GM23248 (cell line): Measurements from ENCODE around the gene RBM8A. TPM values are rescaled to one million over a fixed set of nuclear protein-coding genes. Genes with fewer than 3 reads are reported as not detected.

Source experiments
- DNase-seq: peaks from one replicate; pipeline ENCODE4 v3.0.0-alpha.2; 2015
- H2AFZ ChIP-seq: fragments of 200-600 bp; sonication (generic); 2 replicates; pipeline ENCODE4 v1.6.1; 2016; ENCODE audit warnings: antibody characterized with exemption
- H3F3A ChIP-seq: fragments of 200-600 bp; sonication (generic); 2 replicates; pipeline ENCODE4 v1.6.1; 2016; ENCODE audit warnings: mild to moderate bottlenecking, antibody characterized with exemption, mixed run types; ENCODE audit not compliant: insufficient read depth
- H3K27ac ChIP-seq: fragments of 200-600 bp; sonication (generic); 2 replicates; pipeline ENCODE4 v1.5.1; 2016; ENCODE audit warnings: mild to moderate bottlenecking
- H3K27me3 ChIP-seq: fragments of 200-600 bp; sonication (generic); replicated peaks from 2 replicates; pipeline ENCODE4 v1.6.1; 2016; ENCODE audit warnings: mild to moderate bottlenecking; ENCODE audit not compliant: insufficient read depth
- H3K36me3 ChIP-seq: fragments of 200-600 bp; sonication (generic); 2 replicates; pipeline ENCODE4 v1.6.1; 2016; ENCODE audit warnings: low read depth, mild to moderate bottlenecking
- H3K4me1 ChIP-seq: fragments of 200-600 bp; sonication (generic); 2 replicates; pipeline ENCODE4 v1.6.1; 2016; ENCODE audit warnings: mild to moderate bottlenecking; ENCODE audit not compliant: insufficient read depth
- H3K4me2 ChIP-seq: fragments of 200-600 bp; sonication (generic); one replicate; pipeline ENCODE4 v1.6.1; 2016; ENCODE audit warnings: mild to moderate bottlenecking; ENCODE audit not compliant: unreplicated experiment
- H3K4me3 ChIP-seq: fragments of 200-600 bp; sonication (generic); 2 replicates; pipeline ENCODE4 v1.5.1; 2016; ENCODE audit warnings: mild to moderate bottlenecking
- H3K79me2 ChIP-seq: fragments of 200-600 bp; sonication (generic); 2 replicates; pipeline ENCODE4 v1.6.1; 2016; ENCODE audit warnings: mild to moderate bottlenecking; ENCODE audit not compliant: insufficient read depth
- H3K9ac ChIP-seq: fragments of 200-600 bp; sonication (generic); 2 replicates; pipeline ENCODE4 v1.6.1; 2016; ENCODE audit warnings: mild to moderate bottlenecking
- H3K9me2 ChIP-seq: fragments of 200-600 bp; sonication (generic); 2 replicates; pipeline ENCODE4 v1.6.1; 2016; ENCODE audit warnings: mixed run types, mild to moderate bottlenecking, moderate library complexity; ENCODE audit not compliant: insufficient read depth
- H3K9me3 ChIP-seq: fragments of 200-600 bp; sonication (generic); one replicate; pipeline ENCODE4 v1.6.1; 2017; ENCODE audit warnings: low read depth
- H4K20me1 ChIP-seq: fragments of 200-600 bp; sonication (generic); 2 replicates; pipeline ENCODE4 v1.6.0; 2016; ENCODE audit not compliant: insufficient read depth
- EZH2 ChIP-seq: fragments of 200-600 bp; sonication (generic); IDR thresholded peaks from 2 replicates; pipeline ENCODE4 v1.6.1; 2018; ENCODE audit warnings: antibody characterized with exemption, mild to moderate bottlenecking; ENCODE audit not compliant: insufficient read depth, poor library complexity, severe bottlenecking
- EZH2phosphoT487 ChIP-seq: fragments of 200-600 bp; sonication (generic); IDR thresholded peaks from 2 replicates; pipeline ENCODE4 v1.6.1; 2018; ENCODE audit warnings: antibody characterized with exemption, moderate library complexity, mild to moderate bottlenecking, low read depth; ENCODE audit not compliant: insufficient read depth
- WGBS, 2 experiments: methylation state at CpG; one replicate each; pipeline ENCODE4 v1.1.6; 2015 to 2017; ENCODE audit warnings: low lambda C conversion rate in 2 of 2, low coverage in 1 of 2; ENCODE audit errors: missing lambda C conversion rate in 2 of 2; 5-methylcytosine and 5-hydroxymethylcytosine counted together
- in situ Hi-C: fragments of 300-500 bp; cut with MboI; formaldehyde crosslinking; loops from 2 replicates; pipeline ENCODE4 v1.15.0; 2020
- polyA plus RNA-seq: library from polyadenylated mRNA; unstranded; fragments of >200 nt; fragmentation: Nextera tagmentation; extraction: Ambion mirVana; gene quantifications from 2 replicates; pipeline ENCODE4 v1.2.1, GENCODE V29; 2016
- total RNA-seq: library from RNA; depleted of rRNA; stranded (reverse); fragments of >200 nt; shearing (Covaris generic); gene quantifications from 2 replicates; pipeline ENCODE4 v1.2.3, GENCODE V29; 2014; rRNA removed

Gene RBM8A
- total RNA-seq (112 and 127 TPM in 2 replicates), polyA plus RNA-seq (204 and 210 TPM in 2 replicates)

DNA sequence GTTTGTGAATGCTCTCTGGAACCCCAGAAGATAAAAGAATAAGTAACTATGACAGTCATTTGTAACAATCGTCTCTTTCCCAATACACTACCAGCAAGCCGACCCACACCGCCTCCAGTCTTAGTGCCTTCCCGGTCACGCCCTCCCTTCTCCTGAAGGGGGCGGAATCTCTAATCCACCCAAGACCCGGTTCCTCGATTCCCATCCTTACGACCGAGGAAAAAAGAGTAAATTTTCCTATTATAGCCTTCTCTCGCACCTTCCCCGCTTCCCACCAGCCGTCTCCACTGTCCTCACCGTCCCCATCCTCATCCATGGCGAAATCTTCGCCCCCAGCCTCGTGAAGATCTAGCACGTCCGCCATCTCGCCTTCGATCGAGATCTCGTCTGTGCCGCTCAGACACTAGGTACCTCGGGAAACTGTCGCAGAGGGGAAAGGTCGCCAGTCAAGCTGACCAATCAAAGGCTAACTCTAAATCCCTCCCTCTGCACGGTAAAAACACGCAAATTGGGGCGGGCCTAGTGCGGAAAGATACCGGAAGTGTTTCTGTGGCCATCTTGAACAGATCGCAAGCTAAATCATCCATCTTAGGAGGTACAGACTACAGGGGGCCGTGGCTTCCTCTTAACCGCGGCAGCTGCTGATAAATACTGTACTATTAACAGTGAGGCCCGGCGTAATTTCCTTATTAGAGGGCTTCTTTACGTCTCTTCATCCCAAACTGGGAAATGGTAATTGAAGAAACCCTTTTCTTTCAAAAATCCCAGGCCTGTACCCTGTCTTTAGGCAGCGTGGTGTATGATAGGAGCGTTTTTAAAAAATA, at the start of gene RBM8A:
RBM8A (minus strand) TSS at position 422 of the 824 bp plus-strand sequence; CDS start at position 364, 58 bp downstream.
- H3K4me1 ChIP-seq: peaks cover 8% of the 10 kb centered on the region
- no peaks in the 10 kb centered on the region for H4K20me1 ChIP-seq
- TF ChIP-seq EZH2: no peak
- TF ChIP-seq EZH2phosphoT487: no peak
- H3K79me2 ChIP-seq: peaks cover 24% of the 10 kb centered on the region
- peak within 1 kb of the TSS; percentile 98 for H3K9ac ChIP-seq
- peak within 1 kb of the TSS; percentile 99 for H3K4me3 ChIP-seq
- in situ Hi-C loops: no loop called here
- no peaks in the 10 kb centered on the region for H3K27me3 ChIP-seq
- peak within 1 kb of the TSS; percentile 93 for H3K27ac ChIP-seq
- peaks cover 26% of the 10 kb centered on the region for H3F3A ChIP-seq
- peak within 1 kb of the TSS; percentile 92 for H3K4me2 ChIP-seq
- WGBS, 2 experiments: 0 to 1% methylated on average over 41 of the region's 41 CpGs
- no peaks in the 10 kb centered on the region for H3K9me2 ChIP-seq
- H3K9me3 ChIP-seq: no peaks in the 10 kb centered on the region
- H2AFZ ChIP-seq: peak within 1 kb of the TSS; percentile 80
- DNase-seq: peak; percentile 99
- H3K36me3 ChIP-seq: peaks cover 9% of the 10 kb centered on the region

DNA sequence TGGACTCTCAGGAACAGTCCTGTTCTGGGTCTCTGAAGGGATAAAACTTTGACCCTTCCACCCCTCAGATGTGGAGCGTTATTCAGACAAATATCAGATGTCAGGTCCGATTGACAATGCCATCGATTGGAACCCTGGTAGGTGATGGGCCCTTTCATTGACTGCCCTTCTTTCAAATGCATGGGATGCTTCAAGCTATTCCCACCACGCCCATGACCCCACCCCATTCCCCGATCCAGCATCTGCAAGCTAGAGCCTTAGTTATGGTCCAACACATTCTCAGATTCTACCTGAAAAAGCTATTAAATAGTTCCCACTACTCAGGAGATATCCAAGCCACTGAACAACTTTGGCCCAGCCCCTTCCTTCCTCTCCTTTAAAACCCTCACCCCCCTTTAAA, 49.7 kb upstream of the RBM8A start:
- Histone ChIP-seq H3K27ac (no peak overlapping the region), H4K20me1 (no peaks in the 10 kb centered on the region), H3K27me3 (no peaks in the 10 kb centered on the region), H3K79me2 (no peaks in the 10 kb centered on the region), H3K4me3 (no peak overlapping the region), H3K9ac (no peak overlapping the region), H3K4me2 (no peak overlapping the region), H3F3A (peaks cover 28% of the 10 kb centered on the region), H3K9me3 (no peaks in the 10 kb centered on the region), H2AFZ (peak overlapping the region; percentile 80), H3K9me2 (no peaks in the 10 kb centered on the region), H3K36me3 (no peaks in the 10 kb centered on the region), H3K4me1 (peaks cover 30% of the 10 kb centered on the region)
- no peak for TF ChIP-seq EZH2
- no peak for TF ChIP-seq EZH2phosphoT487
- in situ Hi-C loops: no loop called here
- no peak for DNase-seq
- WGBS, 2 experiments: 56 to 59% methylated on average over 5 of the region's 5 CpGs

GRCh38 chr1:145975216-145975615, 47.9 kb upstream of the RBM8A start:
- in situ Hi-C loops: no loop called here
- no peak for DNase-seq
- H3K36me3 ChIP-seq: no peaks in the 10 kb centered on the region
- H4K20me1 ChIP-seq: no peaks in the 10 kb centered on the region
- H3K4me2 ChIP-seq: no peak overlapping the region
- H3K4me3 ChIP-seq: no peak overlapping the region
- no peak overlapping the region for H3K27ac ChIP-seq
- 73 to 77% methylated on average over 4 of the region's 4 CpGs for WGBS, 2 experiments
- no peak overlapping the region for H3K9ac ChIP-seq
- H3K9me3 ChIP-seq: no peaks in the 10 kb centered on the region
- no peaks in the 10 kb centered on the region for H3K27me3 ChIP-seq
- H3F3A ChIP-seq: peaks cover 24% of the 10 kb centered on the region
- H3K4me1 ChIP-seq: peaks cover 26% of the 10 kb centered on the region
- H2AFZ ChIP-seq: no peak overlapping the region
- no peaks in the 10 kb centered on the region for H3K9me2 ChIP-seq
- TF ChIP-seq EZH2: no peak
- no peak for TF ChIP-seq EZH2phosphoT487
- H3K79me2 ChIP-seq: no peaks in the 10 kb centered on the region

- no peak for DNase-seq
- peaks cover 19% of the 10 kb centered on the region for H3F3A ChIP-seq
- H3K4me1 ChIP-seq: peaks cover 21% of the 10 kb centered on the region
- H4K20me1 ChIP-seq: no peaks in the 10 kb centered on the region
- no peaks in the 10 kb centered on the region for H3K9me2 ChIP-seq
- no peaks in the 10 kb centered on the region for H3K9me3 ChIP-seq
- H3K27me3 ChIP-seq: no peaks in the 10 kb centered on the region
- WGBS, 2 experiments: 62 to 78% methylated on average over 1 to 7 of the region's 7 CpGs
- TF ChIP-seq EZH2phosphoT487: no peak
- TF ChIP-seq EZH2: no peak
- no peak overlapping the region for H3K4me2 ChIP-seq
- H3K27ac ChIP-seq: no peak overlapping the region
- H3K9ac ChIP-seq: no peak overlapping the region
- H3K4me3 ChIP-seq: no peak overlapping the region
- H3K79me2 ChIP-seq: no peaks in the 10 kb centered on the region
- no peaks in the 10 kb centered on the region for H3K36me3 ChIP-seq
- in situ Hi-C loops: no loop called here
- no peak overlapping the region for H2AFZ ChIP-seq
Observed at GRCh38 chr1:145974721-145975120, 47.4 kb upstream of the RBM8A start.
